Measurements from ENCODE around the gene CHD3.

Gene CHD3

GRCh38 chr17:7854851-7855659, 33.5 kb upstream of the CHD3 start, which contains the start of gene TMEM88:
TMEM88 (plus strand) TSS chr17:7855066; CDS start chr17:7855075, 9 bp downstream.
- H3K9ac ChIP-seq (ENCODE audit: low read length) = peak within 1 kb of the TSS; percentile 34; the same call in 1 of the 2 replicates
- H3K4me1 ChIP-seq (ENCODE audit: insufficient read depth, low read length, severe bottlenecking) = peaks cover 50% of the 10 kb centered on the region
- H3K4me3 ChIP-seq (ENCODE audit: low read depth, low read length, poor library complexity, severe bottlenecking) = peak within 1 kb of the TSS; percentile 65
- no peaks in the 10 kb centered on the region for H3K9me3 ChIP-seq (ENCODE audit: low read length)
- H3K79me2 ChIP-seq (ENCODE audit: insufficient read depth, low read length) = no peaks in the 10 kb centered on the region
- H4K20me1 ChIP-seq (ENCODE audit: insufficient read depth, low read length) = no peaks in the 10 kb centered on the region
- H3K9me2 ChIP-seq (ENCODE audit: low read depth, low read length) = no peaks in the 10 kb centered on the region
- H2AFZ ChIP-seq (ENCODE audit: low read length) = no peak within 1 kb of the TSS
- H3F3A ChIP-seq (ENCODE audit: insufficient read depth, low read length) = peaks cover 5% of the 10 kb centered on the region
- H3K27me3 ChIP-seq (ENCODE audit: insufficient read depth, low read length) = no peaks in the 10 kb centered on the region
- TF ChIP-seq CTCF (IDR thresholded peaks at IDR 0.05; ENCODE audit: low read length) (no peak), EZH2 (IDR thresholded peaks at IDR 0.05; ENCODE audit: borderline replicate concordance, low read length) (no peak)
- H3K27ac ChIP-seq (ENCODE audit: low read depth, low read length, poor library complexity, severe bottlenecking) = peak within 1 kb of the TSS; percentile 92
- H3K36me3 ChIP-seq (ENCODE audit: insufficient read depth, low read length) = peaks cover 37% of the 10 kb centered on the region
- H3K4me2 ChIP-seq (ENCODE audit: low read length) = peak within 1 kb of the TSS; percentile 80

GRCh38 chr17:7855660-7856010, 33.0 kb upstream of the CHD3 start:
- peak overlapping the region; percentile 65 for H3K4me3 ChIP-seq (ENCODE audit: low read depth, low read length, poor library complexity, severe bottlenecking)
- H3K79me2 ChIP-seq (ENCODE audit: insufficient read depth, low read length) = no peaks in the 10 kb centered on the region
- H3K9me3 ChIP-seq (ENCODE audit: low read length) = no peaks in the 10 kb centered on the region
- no peak for TF ChIP-seq CTCF (IDR thresholded peaks at IDR 0.05; ENCODE audit: low read length)
- TF ChIP-seq EZH2 (IDR thresholded peaks at IDR 0.05; ENCODE audit: borderline replicate concordance, low read length) = no peak
- H3K36me3 ChIP-seq (ENCODE audit: insufficient read depth, low read length) = peaks cover 35% of the 10 kb centered on the region; the same call in 1 of the 2 replicates
- peak overlapping the region; percentile 80 for H3K4me2 ChIP-seq (ENCODE audit: low read length)
- no peaks in the 10 kb centered on the region for H3K9me2 ChIP-seq (ENCODE audit: low read depth, low read length)
- H3K9ac ChIP-seq (ENCODE audit: low read length) = peak overlapping the region; percentile 34; the same call in 1 of the 2 replicates
- no peak overlapping the region for H2AFZ ChIP-seq (ENCODE audit: low read length)
- H3F3A ChIP-seq (ENCODE audit: insufficient read depth, low read length) = no peaks in the 10 kb centered on the region; the same call in 1 of the 2 replicates
- peaks cover 45% of the 10 kb centered on the region for H3K4me1 ChIP-seq (ENCODE audit: insufficient read depth, low read length, severe bottlenecking)
- H3K27me3 ChIP-seq (ENCODE audit: insufficient read depth, low read length) = no peaks in the 10 kb centered on the region
- peak overlapping the region; percentile 92 for H3K27ac ChIP-seq (ENCODE audit: low read depth, low read length, poor library complexity, severe bottlenecking)
- no peaks in the 10 kb centered on the region for H4K20me1 ChIP-seq (ENCODE audit: insufficient read depth, low read length)

GRCh38 chr17:7856011-7856810, 32.4 kb upstream of the CHD3 start:
- H3K4me2 ChIP-seq (ENCODE audit: low read length) = peak overlapping the region; percentile 80
- H3K27me3 ChIP-seq (ENCODE audit: insufficient read depth, low read length) = no peaks in the 10 kb centered on the region
- H3K9me2 ChIP-seq (ENCODE audit: low read depth, low read length) = no peaks in the 10 kb centered on the region
- H3K9ac ChIP-seq (ENCODE audit: low read length) = peak overlapping the region; percentile 92
- H3K27ac ChIP-seq (ENCODE audit: low read depth, low read length, poor library complexity, severe bottlenecking) = peak overlapping the region; percentile 92
- H3K4me1 ChIP-seq (ENCODE audit: insufficient read depth, low read length, severe bottlenecking) = peaks cover 39% of the 10 kb centered on the region
- no peaks in the 10 kb centered on the region for H3F3A ChIP-seq (ENCODE audit: insufficient read depth, low read length)
- H3K36me3 ChIP-seq (ENCODE audit: insufficient read depth, low read length) = peaks cover 35% of the 10 kb centered on the region; the same call in 1 of the 2 replicates
- H3K9me3 ChIP-seq (ENCODE audit: low read length) = no peaks in the 10 kb centered on the region
- peak overlapping the region; percentile 65 for H3K4me3 ChIP-seq (ENCODE audit: low read depth, low read length, poor library complexity, severe bottlenecking)
- H3K79me2 ChIP-seq (ENCODE audit: insufficient read depth, low read length) = no peaks in the 10 kb centered on the region
- no peaks in the 10 kb centered on the region for H4K20me1 ChIP-seq (ENCODE audit: insufficient read depth, low read length)
- H2AFZ ChIP-seq (ENCODE audit: low read length) = no peak overlapping the region
- TF ChIP-seq CTCF (IDR thresholded peaks at IDR 0.05; ENCODE audit: low read length) (no peak), EZH2 (IDR thresholded peaks at IDR 0.05; ENCODE audit: borderline replicate concordance, low read length) (no peak)

All from OCI-LY1 (cell line).